KMS-11 (cell line): ENCODE results near the gene CALHM1.

Source experiments
- H2AFZ ChIP-seq: fragments of 200-600 bp; sonication (generic); 2 replicates; pipeline ENCODE4 v1.6.1; 2016; ENCODE audit warnings: antibody characterized with exemption, mixed run types, low read depth
- H3K27ac ChIP-seq: fragments of 200-600 bp; sonication (generic); 2 replicates; pipeline ENCODE4 v1.6.1; 2016; ENCODE audit warnings: mild to moderate bottlenecking, mixed run types
- H3K27me3 ChIP-seq: fragments of 200-600 bp; sonication (generic); 2 replicates; pipeline ENCODE4 v1.6.1; 2017; ENCODE audit warnings: mild to moderate bottlenecking, low read depth, mixed run types, moderate library complexity; ENCODE audit not compliant: insufficient read depth
- H3K36me3 ChIP-seq: fragments of 200-600 bp; sonication (generic); 2 replicates; pipeline ENCODE4 v1.6.1; 2017; ENCODE audit warnings: mild to moderate bottlenecking, mixed run types; ENCODE audit not compliant: insufficient read depth
- H3K4me1 ChIP-seq: fragments of 200-600 bp; sonication (generic); 2 replicates; pipeline ENCODE4 v1.6.1; 2016; ENCODE audit warnings: mild to moderate bottlenecking, low read depth, mixed run types; ENCODE audit not compliant: poor library complexity, severe bottlenecking
- H3K4me2 ChIP-seq: fragments of 200-600 bp; sonication (generic); 2 replicates; pipeline ENCODE4 v1.7.0; 2016; ENCODE audit warnings: mild to moderate bottlenecking, mixed run types
- H3K4me3 ChIP-seq: fragments of 200-600 bp; sonication (generic); IDR thresholded peaks from 2 replicates; pipeline ENCODE4 v1.6.1; 2017; ENCODE audit warnings: low read depth, low read length, mixed read lengths; ENCODE audit not compliant: insufficient read depth
- H3K79me2 ChIP-seq: fragments of 200-600 bp; sonication (generic); 2 replicates; pipeline ENCODE4 v1.6.1; 2016; ENCODE audit warnings: low read depth, mixed run types; ENCODE audit not compliant: insufficient read depth
- H3K9ac ChIP-seq: fragments of 200-600 bp; sonication (generic); 2 replicates; pipeline ENCODE4 v1.6.1; 2016; ENCODE audit warnings: mild to moderate bottlenecking, mixed run types
- H4K20me1 ChIP-seq: fragments of 200-600 bp; sonication (generic); 2 replicates; pipeline ENCODE4 v1.6.1; 2016; ENCODE audit warnings: mild to moderate bottlenecking, mixed run types; ENCODE audit not compliant: insufficient read depth
- CTCF ChIP-seq: fragments of 200-600 bp; sonication (generic); conservative IDR thresholded peaks from 2 replicates; pipeline ENCODE4 v1.6.1; 2017; ENCODE audit warnings: low read depth, mild to moderate bottlenecking, antibody characterized with exemption, low read length, moderate library complexity, mixed read lengths

The CALHM1 gene

GRCh38 chr10:103473261-103473671 lies 14.6 kb upstream of the CALHM1 start:
- H3K79me2 ChIP-seq = no peaks in the 10 kb centered on the region
- no peak overlapping the region for H3K4me2 ChIP-seq
- peaks cover 60% of the 10 kb centered on the region for H3K4me1 ChIP-seq
- TF ChIP-seq CTCF = no peak
- no peaks in the 10 kb centered on the region for H3K36me3 ChIP-seq
- no peak overlapping the region for H3K9ac ChIP-seq
- H2AFZ ChIP-seq = no peak overlapping the region
- H4K20me1 ChIP-seq = no peaks in the 10 kb centered on the region
- H3K27ac ChIP-seq = peak overlapping the region; percentile 94; the same call in 1 of the 2 replicates
- no peak overlapping the region for H3K4me3 ChIP-seq
- H3K27me3 ChIP-seq = no peaks in the 10 kb centered on the region

GRCh38 chr10:103472005-103472404 lies 13.3 kb upstream of the CALHM1 start:
- H3K4me1 ChIP-seq = peaks cover 57% of the 10 kb centered on the region
- H3K27ac ChIP-seq = peak overlapping the region; percentile 94
- no peaks in the 10 kb centered on the region for H3K36me3 ChIP-seq
- TF ChIP-seq CTCF = no peak
- H3K79me2 ChIP-seq = no peaks in the 10 kb centered on the region
- H3K4me3 ChIP-seq = no peak overlapping the region
- H3K4me2 ChIP-seq = peak overlapping the region; percentile 89
- no peaks in the 10 kb centered on the region for H3K27me3 ChIP-seq
- H4K20me1 ChIP-seq = no peaks in the 10 kb centered on the region
- H3K9ac ChIP-seq = peak overlapping the region; percentile 63
- H2AFZ ChIP-seq = peak overlapping the region; percentile 78

- Histone ChIP-seq H3K36me3 (no peaks in the 10 kb centered on the region), H3K79me2 (no peaks in the 10 kb centered on the region), H2AFZ (peak overlapping the region; percentile 78), H3K4me3 (no peak overlapping the region), H3K27ac (peak overlapping the region; percentile 94), H4K20me1 (no peaks in the 10 kb centered on the region), H3K27me3 (no peaks in the 10 kb centered on the region), H3K4me1 (peaks cover 58% of the 10 kb centered on the region), H3K9ac (peak overlapping the region; percentile 63), H3K4me2 (peak overlapping the region; percentile 89)
- no peak for TF ChIP-seq CTCF
Observed at GRCh38 chr10:103470761-103471653, 12.3 kb upstream of the CALHM1 start.

- no peaks in the 10 kb centered on the region for H3K27me3 ChIP-seq
- H2AFZ ChIP-seq = no peak overlapping the region
- no peak for TF ChIP-seq CTCF
- peaks cover 56% of the 10 kb centered on the region for H3K4me1 ChIP-seq
- H3K79me2 ChIP-seq = no peaks in the 10 kb centered on the region
- no peak overlapping the region for H3K27ac ChIP-seq
- H4K20me1 ChIP-seq = no peaks in the 10 kb centered on the region
- no peak overlapping the region for H3K9ac ChIP-seq
- H3K4me3 ChIP-seq = no peak overlapping the region
- H3K36me3 ChIP-seq = no peaks in the 10 kb centered on the region
- H3K4me2 ChIP-seq = no peak overlapping the region
Observed at GRCh38 chr10:103469201-103469600, 10.5 kb upstream of the CALHM1 start.
